ENCODE measurements around the gene ABHD15.

The ABHD15 gene, protein sequence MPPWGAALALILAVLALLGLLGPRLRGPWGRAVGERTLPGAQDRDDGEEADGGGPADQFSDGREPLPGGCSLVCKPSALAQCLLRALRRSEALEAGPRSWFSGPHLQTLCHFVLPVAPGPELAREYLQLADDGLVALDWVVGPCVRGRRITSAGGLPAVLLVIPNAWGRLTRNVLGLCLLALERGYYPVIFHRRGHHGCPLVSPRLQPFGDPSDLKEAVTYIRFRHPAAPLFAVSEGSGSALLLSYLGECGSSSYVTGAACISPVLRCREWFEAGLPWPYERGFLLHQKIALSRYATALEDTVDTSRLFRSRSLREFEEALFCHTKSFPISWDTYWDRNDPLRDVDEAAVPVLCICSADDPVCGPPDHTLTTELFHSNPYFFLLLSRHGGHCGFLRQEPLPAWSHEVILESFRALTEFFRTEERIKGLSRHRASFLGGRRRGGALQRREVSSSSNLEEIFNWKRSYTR

DNA sequence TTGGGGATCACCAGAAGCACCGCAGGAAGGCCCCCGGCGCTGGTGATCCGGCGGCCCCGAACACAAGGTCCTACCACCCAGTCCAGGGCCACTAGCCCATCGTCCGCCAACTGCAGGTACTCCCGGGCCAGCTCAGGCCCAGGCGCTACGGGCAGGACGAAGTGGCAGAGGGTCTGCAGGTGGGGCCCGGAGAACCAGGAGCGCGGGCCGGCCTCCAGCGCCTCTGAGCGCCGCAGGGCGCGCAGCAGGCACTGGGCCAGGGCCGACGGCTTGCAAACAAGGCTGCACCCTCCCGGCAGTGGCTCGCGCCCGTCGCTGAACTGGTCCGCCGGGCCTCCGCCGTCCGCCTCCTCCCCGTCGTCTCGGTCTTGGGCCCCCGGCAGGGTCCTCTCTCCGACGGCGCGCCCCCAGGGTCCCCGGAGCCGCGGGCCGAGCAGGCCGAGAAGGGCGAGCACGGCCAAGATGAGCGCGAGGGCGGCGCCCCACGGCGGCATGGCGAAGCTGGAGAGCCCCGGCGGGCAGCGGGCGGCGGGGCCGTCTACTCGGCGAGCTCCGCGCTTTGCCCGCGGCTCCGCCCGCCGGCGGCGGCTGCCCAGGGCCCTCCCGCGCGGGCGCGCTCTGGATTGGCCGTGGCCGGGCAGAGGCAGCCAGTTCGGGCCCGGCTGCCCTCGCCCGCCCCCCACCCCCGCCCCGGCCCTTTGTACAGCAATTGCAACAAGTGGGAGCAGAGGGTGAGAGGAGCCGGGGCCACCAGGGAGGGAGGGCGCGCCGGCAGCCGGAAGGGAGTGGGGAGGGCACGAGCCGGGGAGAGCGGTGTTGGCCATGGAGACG lies at the start of gene ABHD15:
Gene ABHD15, minus strand, starts transcription at position 565 of the 831 bp plus-strand sequence. Its CDS starts 71 bp downstream, at position 494.
- in situ Hi-C loops (cut with MboI; ENCODE audit: low sequenced_read_pairs) = loop anchor here (25.0 kb wide), 1 partner anchor 429 kb away; no protein-coding TSS in a partner anchor

DNA sequence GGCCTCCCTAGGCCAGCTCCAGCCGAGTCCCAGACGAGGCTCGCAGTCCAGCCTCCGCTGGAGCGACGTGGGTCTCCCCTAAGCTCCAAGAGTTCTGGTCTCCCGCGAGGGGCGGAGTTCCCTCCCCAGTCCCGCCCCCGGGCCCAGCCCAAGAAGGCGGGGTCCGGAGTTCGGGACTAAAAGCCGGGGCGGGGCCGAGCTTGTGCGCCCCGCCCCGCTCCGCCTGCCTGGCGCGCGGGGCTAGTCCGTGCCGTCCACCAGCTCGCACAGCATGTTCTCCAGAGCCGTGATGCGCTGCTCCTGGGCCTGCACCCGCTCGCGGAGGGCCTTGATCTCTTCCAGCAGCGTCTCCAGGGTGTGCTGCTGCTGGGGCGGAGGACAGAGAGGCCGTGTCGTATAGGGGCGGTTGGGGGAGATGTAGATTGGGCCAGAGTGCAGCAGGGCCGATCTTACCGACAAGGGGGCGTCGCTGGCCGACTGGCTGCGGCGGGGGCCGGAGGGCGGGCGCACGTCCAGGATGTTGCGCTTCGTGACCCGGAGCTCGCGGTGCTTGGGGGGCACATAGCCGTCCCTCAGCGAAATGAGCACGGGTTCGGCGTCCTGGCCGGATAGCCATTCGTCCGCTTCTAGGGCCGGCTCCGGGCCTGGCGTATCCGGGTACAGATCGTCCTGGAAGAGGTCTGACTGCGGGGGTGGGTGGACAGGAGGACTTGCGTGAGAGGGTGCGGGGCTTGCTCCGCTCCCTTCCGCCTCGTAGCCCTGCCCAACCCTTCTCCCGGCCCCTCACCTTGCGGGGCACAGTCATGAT lies 48.9 kb upstream of the ABHD15 start:
- in situ Hi-C loops (cut with MboI; ENCODE audit: low sequenced_read_pairs) = no loop called here

DNA sequence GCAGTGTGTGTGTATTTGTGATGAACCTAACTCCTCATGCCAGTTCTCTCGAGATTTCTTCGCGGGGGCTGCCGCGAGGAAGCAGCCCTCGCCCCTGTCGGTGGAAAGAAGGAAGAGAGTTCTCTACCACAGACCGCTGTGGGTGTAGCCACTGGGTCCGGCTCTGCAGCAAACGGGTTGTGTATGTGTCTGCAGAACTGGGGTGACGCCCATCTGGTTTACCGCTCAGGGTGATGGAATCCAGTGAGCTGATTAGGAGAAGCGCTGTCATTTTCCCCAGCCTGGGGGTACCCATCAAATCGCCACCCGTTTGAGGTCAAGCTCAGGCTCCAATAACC lies 48.2 kb upstream of the ABHD15 start:
- in situ Hi-C loops (cut with MboI; ENCODE audit: low sequenced_read_pairs) = no loop called here

DNA sequence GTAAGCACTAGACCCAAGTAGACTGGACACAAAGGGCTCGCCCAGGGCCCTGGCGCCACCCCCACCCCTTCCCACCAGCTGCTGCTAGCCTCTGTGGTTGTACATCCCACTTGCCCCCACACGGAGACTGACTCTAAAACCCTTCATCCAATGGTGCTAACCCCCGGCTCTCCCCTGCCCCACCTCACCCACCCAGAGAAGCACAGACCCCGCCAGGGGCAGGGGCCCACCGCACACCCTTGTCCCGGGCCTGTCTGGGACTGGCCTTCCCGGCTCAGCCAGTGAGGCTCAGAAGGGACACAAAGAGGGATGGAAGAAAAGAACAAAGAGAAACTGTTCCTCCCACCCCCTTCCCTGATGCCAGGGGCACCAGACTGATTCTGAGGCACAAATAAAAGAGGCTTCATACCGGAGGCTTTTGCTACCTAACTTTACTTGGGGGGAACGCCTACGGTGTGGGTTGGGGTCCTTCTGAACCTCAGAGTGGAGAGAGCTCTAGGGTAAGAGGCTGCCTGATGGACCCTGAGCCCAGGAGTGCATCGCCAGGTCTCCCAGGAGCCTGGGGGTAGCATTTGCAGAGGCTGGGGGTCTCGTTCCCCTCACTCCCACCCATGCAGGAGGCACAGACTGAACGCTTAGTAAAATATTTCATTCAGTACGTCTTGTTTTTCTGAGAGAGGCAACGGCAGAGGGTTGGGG lies 47.7 kb upstream of the ABHD15 start:
- in situ Hi-C loops (cut with MboI; ENCODE audit: low sequenced_read_pairs) = no loop called here

DNA sequence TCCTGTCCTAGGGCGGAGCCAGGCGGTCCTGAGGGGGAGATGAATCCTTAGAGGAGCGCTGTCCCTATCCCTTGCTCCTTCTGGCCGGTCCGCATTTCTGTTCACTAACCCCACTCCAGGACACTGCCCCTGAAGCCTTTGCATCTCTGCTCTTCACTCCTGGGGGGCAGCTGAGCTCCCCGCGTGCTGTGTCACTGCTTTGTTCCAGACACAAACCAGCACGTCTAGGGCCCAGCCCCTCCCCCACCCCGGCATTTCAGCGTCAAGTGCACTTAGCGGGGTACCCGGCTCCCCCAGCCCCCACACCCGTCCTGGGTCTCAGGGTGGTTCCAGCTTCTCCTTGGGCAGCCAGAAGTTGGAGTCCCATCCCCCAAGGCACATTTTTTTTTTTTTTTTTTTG lies 47.0 kb upstream of the ABHD15 start:
- in situ Hi-C loops (cut with MboI; ENCODE audit: low sequenced_read_pairs) = no loop called here

DNA sequence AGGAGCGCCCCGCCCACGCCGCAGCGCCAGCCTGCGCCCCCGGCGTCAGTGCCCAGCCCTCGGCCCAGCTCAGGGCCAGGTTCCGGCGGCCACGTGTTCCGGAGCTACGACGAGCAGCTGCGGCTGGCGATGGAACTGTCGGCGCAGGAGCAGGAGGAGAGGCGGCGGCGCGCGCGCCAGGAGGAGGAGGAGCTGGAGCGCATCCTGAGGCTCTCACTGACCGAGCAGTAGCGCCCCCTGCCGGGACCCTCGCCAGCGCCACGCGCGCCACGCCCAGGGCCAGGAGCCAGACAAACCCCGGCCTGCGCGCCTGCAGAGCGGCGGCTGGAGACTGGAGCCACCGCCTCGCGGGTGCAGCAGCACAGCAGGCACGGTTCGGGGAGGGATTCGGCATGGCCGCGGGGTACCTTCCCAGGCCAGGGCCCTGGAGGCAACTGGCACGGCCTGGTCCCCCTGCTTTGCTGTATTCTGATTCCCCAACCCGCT lies 46.6 kb upstream of the ABHD15 start:
- in situ Hi-C loops (cut with MboI; ENCODE audit: low sequenced_read_pairs) = no loop called here

DNA sequence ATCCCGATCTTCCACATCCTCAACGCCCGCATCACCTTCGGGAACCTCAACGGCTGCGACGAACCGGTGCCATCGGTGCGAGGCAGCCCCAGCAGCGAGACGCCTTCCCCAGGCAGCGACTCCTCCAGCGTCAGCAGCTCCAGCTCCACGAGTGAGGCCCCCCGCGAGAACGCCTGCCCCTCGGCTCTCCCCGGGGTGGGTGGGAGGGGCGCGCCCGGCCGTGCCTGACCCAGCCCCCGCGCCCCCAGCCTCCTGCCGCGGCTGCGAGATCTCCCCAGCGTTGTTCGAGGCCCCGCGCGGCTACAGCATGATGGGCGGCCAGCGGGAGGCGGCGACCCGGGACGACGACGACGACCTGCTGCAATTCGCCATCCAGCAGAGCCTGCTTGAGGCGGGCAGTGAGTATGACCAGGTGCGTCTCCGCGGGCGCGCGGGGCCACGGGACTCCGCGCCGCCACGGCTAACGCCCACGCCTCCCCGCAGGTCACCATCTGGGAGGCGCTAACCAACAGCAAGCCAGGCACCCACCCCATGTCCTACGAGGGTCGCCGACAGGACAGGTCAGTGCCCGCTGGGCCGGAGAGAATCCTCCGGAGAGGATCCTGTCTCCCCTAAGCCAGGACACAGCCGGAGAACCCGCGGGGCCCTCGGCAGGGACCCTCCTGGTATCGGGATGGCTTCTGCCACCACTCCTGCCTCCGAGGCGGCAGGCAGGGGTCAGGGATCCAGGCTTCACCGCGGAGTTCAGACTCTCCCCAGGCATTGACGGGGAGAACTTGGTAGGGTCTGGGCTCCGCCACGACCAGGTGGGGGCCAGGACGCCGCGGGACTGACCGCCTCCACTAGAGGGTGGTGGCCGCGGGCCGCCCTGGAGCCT lies 45.8 kb upstream of the ABHD15 start:
- in situ Hi-C loops (cut with MboI; ENCODE audit: low sequenced_read_pairs) = no loop called here

DNA sequence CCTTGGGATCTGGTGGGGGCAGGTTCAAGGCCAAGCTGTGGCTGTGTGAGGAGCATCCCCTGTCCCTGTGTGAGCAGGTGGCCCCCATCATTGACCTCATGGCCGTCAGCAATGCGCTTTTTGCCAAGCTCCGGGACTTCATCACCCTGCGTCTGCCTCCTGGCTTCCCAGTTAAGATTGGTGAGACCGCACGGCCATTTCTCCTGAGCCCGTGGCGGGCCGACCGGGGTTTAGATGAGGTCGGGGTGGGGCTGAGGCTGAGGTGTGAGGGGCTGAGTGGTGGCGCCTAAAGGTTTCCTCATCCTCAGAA lies 45.2 kb upstream of the ABHD15 start:
- in situ Hi-C loops (cut with MboI; ENCODE audit: low sequenced_read_pairs) = no loop called here

DNA sequence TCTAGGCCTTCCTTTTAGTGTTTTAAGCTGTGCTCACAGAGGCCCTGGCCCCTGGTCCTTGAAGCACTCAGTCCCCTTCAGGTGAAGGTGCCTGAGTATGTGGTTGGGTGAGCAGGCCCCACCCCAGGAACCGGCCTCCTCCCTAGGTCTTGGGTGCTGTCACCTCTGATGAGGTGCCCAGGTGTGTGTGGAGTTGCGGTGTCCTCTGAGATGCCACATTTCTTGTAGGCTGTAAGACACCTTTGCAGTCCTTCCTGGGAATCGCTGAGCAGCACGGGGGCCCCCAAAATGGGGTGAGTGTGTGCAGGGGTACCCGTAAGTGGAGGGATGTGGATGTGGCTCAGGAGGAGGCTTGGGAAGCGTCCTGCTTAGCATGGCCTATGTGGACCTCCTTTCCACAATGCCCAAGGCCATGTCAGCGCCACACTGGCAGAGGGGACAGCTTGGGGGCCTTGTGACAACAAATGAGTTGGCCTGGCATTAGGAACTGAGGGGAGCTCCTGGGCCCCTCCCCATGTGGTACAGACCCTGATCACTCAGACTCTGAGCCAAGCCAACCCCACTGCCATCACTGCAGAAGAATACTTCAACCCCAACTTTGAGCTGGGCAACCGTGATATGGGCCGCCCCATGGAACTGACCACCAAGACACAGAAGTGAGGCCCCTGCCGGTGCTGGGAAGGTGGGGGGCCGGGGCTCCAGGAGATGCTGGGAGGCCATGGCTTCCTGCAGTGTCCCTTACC lies 44.7 kb upstream of the ABHD15 start:
- in situ Hi-C loops (cut with MboI; ENCODE audit: low sequenced_read_pairs) = no loop called here

DNA sequence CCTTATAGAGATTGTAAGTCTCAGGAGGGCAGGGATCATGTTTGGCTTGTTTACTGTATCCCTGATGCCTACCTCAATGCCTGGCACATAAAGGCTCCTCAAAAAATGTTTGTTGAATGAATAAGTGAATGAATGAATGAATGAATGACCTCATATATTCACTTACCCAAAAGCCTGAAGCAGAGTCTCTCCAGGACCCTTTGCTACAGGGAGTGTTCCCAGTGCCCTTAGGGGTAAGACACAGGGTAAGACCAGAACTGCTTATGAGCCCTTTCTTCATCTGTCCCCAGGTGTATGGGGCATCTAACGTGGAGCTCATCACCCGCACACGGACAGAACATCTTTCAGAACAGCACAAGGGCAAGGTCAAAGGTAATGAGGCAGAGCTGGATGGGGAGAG lies 43.6 kb upstream of the ABHD15 start:
- in situ Hi-C loops (cut with MboI; ENCODE audit: low sequenced_read_pairs) = no loop called here

DNA sequence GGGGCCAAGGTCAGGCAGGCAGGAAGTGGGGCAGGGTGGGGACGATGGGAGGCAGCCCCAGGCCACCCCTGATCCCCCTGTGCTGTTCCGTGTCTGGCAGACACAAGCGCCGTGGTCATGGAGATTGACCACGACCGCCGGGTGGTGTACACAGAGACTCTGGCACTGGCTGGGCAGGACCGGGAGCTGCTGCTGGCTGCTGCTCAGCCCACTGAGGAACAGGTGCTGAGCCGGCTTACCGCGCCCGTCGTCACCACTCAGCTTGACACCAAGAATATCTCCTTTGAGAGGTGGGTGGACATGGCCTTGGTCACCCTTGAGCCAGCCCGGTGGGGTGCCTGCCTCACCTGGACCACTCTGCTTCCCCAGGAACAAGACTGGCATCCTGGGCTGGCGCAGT lies 42.1 kb upstream of the ABHD15 start:
- in situ Hi-C loops (cut with MboI; ENCODE audit: low sequenced_read_pairs) = no loop called here

DNA sequence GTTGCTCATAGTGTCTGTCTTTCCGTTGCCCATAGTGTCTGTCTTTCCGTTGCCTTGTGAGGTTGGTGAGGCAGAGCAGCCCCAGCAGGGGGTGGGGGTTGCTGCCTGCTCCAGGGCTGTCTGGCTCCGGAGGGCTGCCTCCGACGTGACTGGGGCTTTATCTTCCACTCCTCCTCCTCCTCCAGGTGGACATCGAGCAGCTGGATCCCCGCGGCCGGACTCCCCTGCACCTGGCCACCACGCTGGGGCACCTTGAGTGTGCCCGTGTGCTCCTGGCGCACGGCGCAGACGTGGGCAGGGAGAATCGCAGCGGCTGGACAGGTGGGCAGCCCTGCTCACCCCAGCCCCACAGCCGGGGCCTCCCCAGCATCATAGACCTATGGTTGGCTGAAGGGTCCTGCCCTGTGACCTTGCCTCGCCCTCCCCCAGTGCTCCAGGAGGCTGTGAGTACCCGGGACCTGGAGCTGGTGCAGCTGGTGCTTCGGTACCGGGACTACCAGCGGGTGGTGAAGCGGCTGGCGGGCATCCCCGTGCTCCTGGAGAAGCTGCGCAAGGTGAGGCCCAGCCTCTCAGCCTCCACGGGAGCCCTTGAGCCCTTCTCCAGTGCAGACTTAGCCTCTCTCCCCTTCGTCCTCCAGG lies 40.8 kb upstream of the ABHD15 start:
- in situ Hi-C loops (cut with MboI; ENCODE audit: low sequenced_read_pairs) = no loop called here

DNA sequence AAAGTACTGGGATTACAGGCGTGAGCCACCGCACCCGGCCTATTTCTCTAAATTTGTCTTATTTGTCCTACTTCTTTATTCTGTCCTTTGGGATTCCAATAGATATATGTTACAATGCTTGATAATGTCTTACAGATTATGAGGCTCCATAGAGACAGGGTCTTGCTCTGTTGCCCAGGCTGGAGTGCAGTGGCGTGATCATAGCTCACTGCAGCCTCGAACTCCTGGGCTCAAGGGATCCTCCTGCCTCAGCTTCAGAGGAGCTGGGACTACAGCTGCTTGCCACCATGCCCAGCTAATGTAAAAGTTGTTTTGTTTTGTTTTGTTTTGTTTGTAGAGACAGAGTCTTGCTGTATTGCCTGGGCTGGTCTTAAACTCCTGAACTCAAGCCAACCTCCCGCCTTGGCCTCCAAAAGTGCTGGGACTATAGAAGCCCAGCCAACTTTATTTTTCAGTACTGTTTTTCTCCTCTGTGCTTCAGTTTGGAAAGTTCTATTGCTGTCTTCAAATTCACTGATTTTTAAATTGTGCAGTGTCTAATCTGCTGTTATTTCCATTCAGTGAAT lies 36.4 kb upstream of the ABHD15 start:
- in situ Hi-C loops (cut with MboI; ENCODE audit: low sequenced_read_pairs) = no loop called here

DNA sequence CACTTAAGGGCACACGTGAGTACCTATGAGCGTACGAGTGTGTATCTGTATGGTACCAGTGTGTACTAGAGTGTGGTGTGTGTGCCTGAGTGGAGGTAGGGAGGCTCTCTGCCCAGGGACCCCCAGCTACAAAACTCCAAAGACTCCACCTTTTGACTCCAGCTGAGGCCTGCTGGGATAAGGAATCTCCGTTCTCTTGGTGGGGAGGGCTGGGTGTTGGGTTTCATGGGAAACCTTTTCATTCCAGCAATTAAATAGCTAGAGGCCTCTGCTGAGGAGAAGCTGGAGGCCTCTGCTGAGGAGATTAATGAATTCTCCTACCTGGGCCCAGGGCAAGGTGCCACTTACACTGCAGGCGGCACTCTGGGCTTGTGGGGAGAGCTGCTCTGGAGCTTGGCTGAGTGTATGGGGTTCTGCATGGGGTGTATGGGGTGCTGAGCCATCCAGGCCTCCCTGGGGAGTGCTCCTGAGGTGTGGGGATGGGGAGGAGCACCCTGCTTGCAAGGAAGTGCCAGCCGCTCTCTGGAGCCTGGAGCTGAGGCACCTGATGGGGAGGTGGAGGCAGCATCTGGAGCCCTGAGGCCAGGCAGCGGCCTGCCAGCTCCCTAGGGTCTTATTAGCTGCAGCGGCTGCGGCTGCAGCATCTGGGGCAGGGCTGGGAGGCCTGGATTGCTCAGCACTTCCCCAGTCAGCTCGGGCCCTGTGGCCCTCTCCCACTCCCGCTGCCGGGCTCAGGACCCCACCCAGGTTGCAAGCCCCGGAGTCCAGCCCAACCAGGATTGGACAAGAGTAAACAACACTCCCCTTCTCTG lies 30.7 kb upstream of the ABHD15 start:
- in situ Hi-C loops (cut with MboI; ENCODE audit: low sequenced_read_pairs) = no loop called here

DNA sequence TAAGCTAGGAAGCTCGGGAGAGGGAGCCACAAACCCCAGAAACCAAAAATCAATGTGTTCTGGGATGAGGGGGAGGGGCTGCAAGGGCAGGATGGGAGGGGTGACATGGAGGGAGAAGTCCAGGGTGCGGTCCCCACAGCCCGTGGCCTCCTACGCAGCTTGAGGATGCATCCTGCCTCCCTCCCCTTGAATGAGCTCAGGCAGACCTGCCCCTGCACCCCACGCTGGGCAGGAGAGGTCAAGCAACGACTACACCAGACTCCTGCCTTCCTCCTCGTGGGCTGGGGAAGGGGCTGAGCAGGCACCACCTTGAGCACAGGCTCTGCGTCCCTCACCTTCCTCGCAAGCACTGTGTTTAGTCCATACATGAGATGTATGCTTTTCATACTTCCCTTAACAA lies 30.0 kb upstream of the ABHD15 start:
- in situ Hi-C loops (cut with MboI; ENCODE audit: low sequenced_read_pairs) = no loop called here

DNA sequence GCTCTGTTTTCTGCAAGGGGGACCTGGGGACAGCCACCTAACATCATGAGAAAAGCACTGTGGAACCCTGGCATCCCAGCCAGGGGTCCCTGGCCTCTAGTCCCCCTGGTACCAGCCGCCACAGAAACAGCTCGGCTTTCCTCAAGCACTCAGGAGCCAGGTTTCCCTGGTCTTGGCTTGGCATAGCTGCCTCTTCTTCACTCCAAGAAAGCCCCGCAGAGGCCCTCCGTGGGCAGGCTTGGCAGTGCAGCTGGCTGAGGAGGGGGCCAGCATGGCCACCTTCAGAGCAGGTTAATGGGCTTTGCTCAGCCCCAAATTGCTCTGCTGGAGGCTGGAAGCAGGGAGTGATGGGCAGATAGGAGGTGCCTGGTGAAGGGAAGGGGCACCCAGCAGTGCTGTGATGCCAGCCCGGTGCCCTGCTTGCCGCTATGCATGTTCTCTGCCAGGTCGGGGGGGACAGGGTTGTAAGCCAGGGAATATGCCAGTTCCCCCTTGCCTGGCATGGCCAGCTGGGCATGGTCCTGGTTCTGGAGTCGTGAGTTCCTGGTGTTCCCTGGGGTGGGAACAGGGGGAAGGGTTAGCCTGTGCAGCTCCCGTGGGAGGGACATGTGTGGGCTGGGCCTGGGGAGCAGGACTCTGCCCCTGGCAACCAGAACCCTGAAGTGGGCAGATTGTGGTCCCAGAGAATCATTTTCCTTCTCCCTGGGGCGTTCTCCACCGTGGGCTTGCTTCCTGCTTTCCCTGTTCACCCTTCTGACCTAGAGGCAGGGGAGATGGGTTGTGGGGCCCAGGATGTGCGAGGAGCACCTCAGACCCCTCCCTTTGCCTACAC lies 29.3 kb upstream of the ABHD15 start:
- in situ Hi-C loops (cut with MboI; ENCODE audit: low sequenced_read_pairs) = no loop called here
